Measurements from ENCODE around the gene FAM136A. TPM values are rescaled to one million over a fixed set of nuclear protein-coding genes. Genes with fewer than 3 reads are reported as not detected.
A peak's percentile ranks its signal among the peaks of the same experiment; 100 is the strongest.

Gene FAM136A
- total RNA-seq, 1 donor from 2014 or later: 119 TPM

GRCh38 chr2:70283500-70284191 lies 18.2 kb downstream of the FAM136A start:
- no peak overlapping the region for H2AFZ ChIP-seq (replicated peaks)
- Mint-ChIP-seq H3K27ac (no peak overlapping the region), H3K9me3 (no peaks in the 10 kb centered on the region), H3K27me3 (ENCODE audit: insufficient read depth, low read depth) (no peaks in the 10 kb centered on the region), H3K4me1 (no peaks in the 10 kb centered on the region), H3K4me3 (no peak overlapping the region), H3K36me3 (peaks cover 35% of the 10 kb centered on the region)
- no peaks in the 10 kb centered on the region for H3K27me3 ChIP-seq
- no peak overlapping the region for H3K27ac ChIP-seq
- H3K36me3 ChIP-seq: peaks cover 38% of the 10 kb centered on the region
- H3K4me3 ChIP-seq: no peak overlapping the region
- no peak overlapping the region for H3K9ac ChIP-seq
- DNase-seq (ENCODE audit: low spot score): no peak
- H3K4me2 ChIP-seq: no peak overlapping the region
- peaks cover 52% of the 10 kb centered on the region for H4K20me1 ChIP-seq (ENCODE audit: low read depth)
- H3F3A ChIP-seq (ENCODE audit: low read depth): peaks cover 65% of the 10 kb centered on the region
- H3K4me1 ChIP-seq: no peaks in the 10 kb centered on the region
- H3K9me3 ChIP-seq (ENCODE audit: low read depth): no peaks in the 10 kb centered on the region
- TF ChIP-seq, protein P1, sequence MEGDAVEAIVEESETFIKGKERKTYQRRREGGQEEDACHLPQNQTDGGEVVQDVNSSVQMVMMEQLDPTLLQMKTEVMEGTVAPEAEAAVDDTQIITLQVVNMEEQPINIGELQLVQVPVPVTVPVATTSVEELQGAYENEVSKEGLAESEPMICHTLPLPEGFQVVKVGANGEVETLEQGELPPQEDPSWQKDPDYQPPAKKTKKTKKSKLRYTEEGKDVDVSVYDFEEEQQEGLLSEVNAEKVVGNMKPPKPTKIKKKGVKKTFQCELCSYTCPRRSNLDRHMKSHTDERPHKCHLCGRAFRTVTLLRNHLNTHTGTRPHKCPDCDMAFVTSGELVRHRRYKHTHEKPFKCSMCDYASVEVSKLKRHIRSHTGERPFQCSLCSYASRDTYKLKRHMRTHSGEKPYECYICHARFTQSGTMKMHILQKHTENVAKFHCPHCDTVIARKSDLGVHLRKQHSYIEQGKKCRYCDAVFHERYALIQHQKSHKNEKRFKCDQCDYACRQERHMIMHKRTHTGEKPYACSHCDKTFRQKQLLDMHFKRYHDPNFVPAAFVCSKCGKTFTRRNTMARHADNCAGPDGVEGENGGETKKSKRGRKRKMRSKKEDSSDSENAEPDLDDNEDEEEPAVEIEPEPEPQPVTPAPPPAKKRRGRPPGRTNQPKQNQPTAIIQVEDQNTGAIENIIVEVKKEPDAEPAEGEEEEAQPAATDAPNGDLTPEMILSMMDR (IDR thresholded peaks at IDR 0.05): no peak
- TF ChIP-seq EZH2 (IDR thresholded peaks at IDR 0.05) (no peak), EZH2phosphoT487 (IDR thresholded peaks at IDR 0.05) (no peak)
- peaks cover 66% of the 10 kb centered on the region for H3K79me2 ChIP-seq (ENCODE audit: low read depth)

GRCh38 chr2:70282439-70282838 lies 19.4 kb downstream of the FAM136A start:
- Histone ChIP-seq H4K20me1 (ENCODE audit: low read depth) (peaks cover 44% of the 10 kb centered on the region), H3K4me2 (no peak overlapping the region), H3K9me3 (ENCODE audit: low read depth) (no peaks in the 10 kb centered on the region), H3K79me2 (ENCODE audit: low read depth) (peaks cover 54% of the 10 kb centered on the region), H3K27me3 (no peaks in the 10 kb centered on the region), H3K36me3 (peaks cover 27% of the 10 kb centered on the region), H3K4me1 (no peaks in the 10 kb centered on the region), H3K9ac (no peak overlapping the region), H2AFZ (replicated peaks) (no peak overlapping the region), H3K4me3 (no peak overlapping the region), H3K27ac (peak overlapping the region; percentile 37), H3F3A (ENCODE audit: low read depth) (peaks cover 60% of the 10 kb centered on the region)
- no peak for TF ChIP-seq EZH2phosphoT487 (IDR thresholded peaks at IDR 0.05)
- no peak for TF ChIP-seq EZH2 (IDR thresholded peaks at IDR 0.05)
- TF ChIP-seq, protein P1 (IDR thresholded peaks at IDR 0.05): no peak
- DNase-seq (ENCODE audit: low spot score): no peak
- Mint-ChIP-seq H3K27me3 (ENCODE audit: insufficient read depth, low read depth) (no peaks in the 10 kb centered on the region), H3K4me1 (no peaks in the 10 kb centered on the region), H3K9me3 (no peaks in the 10 kb centered on the region), H3K4me3 (no peak overlapping the region), H3K27ac (no peak overlapping the region), H3K36me3 (peaks cover 36% of the 10 kb centered on the region)

- Histone ChIP-seq H3K27me3 (no peaks in the 10 kb centered on the region), H4K20me1 (ENCODE audit: low read depth) (peaks cover 36% of the 10 kb centered on the region), H2AFZ (replicated peaks) (no peak overlapping the region), H3K36me3 (peaks cover 12% of the 10 kb centered on the region), H3K9me3 (ENCODE audit: low read depth) (no peaks in the 10 kb centered on the region), H3K4me3 (no peak overlapping the region), H3K9ac (no peak overlapping the region), H3F3A (ENCODE audit: low read depth) (peaks cover 50% of the 10 kb centered on the region), H3K4me1 (no peaks in the 10 kb centered on the region), H3K4me2 (no peak overlapping the region), H3K79me2 (ENCODE audit: low read depth) (peaks cover 33% of the 10 kb centered on the region), H3K27ac (no peak overlapping the region)
- TF ChIP-seq EZH2 (IDR thresholded peaks at IDR 0.05): no peak
- no peak for TF ChIP-seq EZH2phosphoT487 (IDR thresholded peaks at IDR 0.05)
- TF ChIP-seq, protein P1 (IDR thresholded peaks at IDR 0.05): no peak
- no peak overlapping the region for H3K4me3 Mint-ChIP-seq
- H3K27ac Mint-ChIP-seq: no peak overlapping the region
- no peaks in the 10 kb centered on the region for H3K9me3 Mint-ChIP-seq
- no peak for DNase-seq (ENCODE audit: low spot score)
- no peaks in the 10 kb centered on the region for H3K4me1 Mint-ChIP-seq
- H3K36me3 Mint-ChIP-seq: peaks cover 39% of the 10 kb centered on the region
- no peaks in the 10 kb centered on the region for H3K27me3 Mint-ChIP-seq (ENCODE audit: insufficient read depth, low read depth)
These were observed 21.5 kb downstream of the FAM136A start for GRCh38 chr2:70280242-70280798.
